ENCODE measurements around the gene TRPC4.
"Not testable (repeated sequence)": the region's sequence is repeated elsewhere in the genome, so short reads cannot be mapped to it uniquely, and the experiment has no call there.

The TRPC4 gene

GRCh38 chr13:37596805-37597204 lies 272.8 kb downstream of the TRPC4 start:
- DNase-seq, result no peak

DNA sequence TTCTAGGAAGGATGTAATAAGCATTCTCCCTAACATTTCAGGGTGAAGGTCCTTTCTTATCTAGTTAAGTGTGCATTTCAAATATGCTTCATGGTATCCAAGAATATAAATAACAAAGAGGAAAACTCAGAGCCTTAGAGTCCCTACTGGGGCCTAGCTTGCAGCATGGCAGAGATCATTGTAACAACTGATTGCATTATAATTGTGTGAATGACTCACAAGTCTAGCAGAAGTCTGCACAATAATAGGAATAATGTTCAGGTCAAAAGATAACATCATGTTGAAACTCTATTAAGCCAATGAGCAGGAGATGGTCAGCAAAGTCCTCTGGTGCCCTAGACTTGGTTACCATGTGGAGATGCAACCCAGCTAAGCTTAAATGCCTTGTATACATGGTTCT lies 274.4 kb downstream of the TRPC4 start:
- DNase-seq, result no peak

DNA sequence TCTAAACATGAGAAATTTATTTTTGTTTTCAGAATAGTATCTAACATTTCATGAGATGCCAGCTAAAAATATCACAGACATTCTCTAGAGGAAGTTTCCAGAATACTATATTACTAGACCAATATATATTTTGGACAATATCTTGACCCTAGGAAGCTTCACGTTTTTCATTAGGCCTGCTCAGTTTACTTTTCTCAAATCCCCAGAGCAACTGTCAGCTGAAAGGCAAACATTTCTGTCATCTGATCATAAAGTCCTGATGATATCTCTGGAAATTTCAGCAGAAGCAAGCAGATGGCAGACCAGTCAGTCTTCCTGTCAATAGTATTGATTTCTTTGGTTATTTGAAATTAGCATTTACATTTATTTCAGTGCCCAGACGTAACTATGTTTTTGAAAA lies 275.0 kb downstream of the TRPC4 start:
- no peak for DNase-seq

GRCh38 chr13:37589381-37589780 lies 280.2 kb downstream of the TRPC4 start:
- not testable (repeated sequence) for DNase-seq

DNA sequence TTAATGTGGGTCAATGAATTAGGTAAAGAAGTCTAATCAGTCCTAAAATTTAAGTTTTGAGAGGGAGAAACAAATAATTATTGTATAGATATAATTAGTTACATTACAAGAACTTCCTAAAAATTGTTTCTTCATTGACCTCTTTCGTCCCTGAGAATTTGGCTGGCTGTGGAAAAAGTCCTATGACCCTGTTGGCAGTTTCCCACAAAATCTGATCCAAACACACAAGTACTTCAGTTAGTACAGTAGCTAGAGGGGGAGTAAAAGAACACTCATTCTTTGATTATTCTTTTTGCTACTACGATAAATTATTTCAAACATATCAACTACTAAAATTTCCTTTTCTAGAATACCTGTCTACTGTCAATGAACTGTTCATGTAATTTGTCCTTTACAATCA lies 282.3 kb downstream of the TRPC4 start:
- no peak for DNase-seq

Measured in NCI-H1436 (cell line).